Measurements from ENCODE around the gene ANP32B. TPM values are rescaled to one million over a fixed set of nuclear protein-coding genes. Genes with fewer than 3 reads are reported as not detected.

ANP32B gene
- total and polyA plus RNA-seq, 2 donors (not counting 1 experiment from before 2014, with no cell fraction given) = 17.6 to 138 TPM

- ChIA-PET POLR2A (interaction anchor here (0.9 kb wide), 1 partner anchor 34 kb away, joined by 3 read pairs; the partner anchor contains the start of gene TRMO), CTCF (interaction anchor here (1.1 to 8.4 kb wide), 4 partner anchors 11 to 78 kb away, joined by 3 to 50 read pairs (median 7); partner anchors contain the start of genes ANP32B and TRMO)
- H3K4me2 ChIP-seq (replicated peaks; ENCODE audit: low read depth, low read length, poor library complexity, severe bottlenecking) = no peak overlapping the region
- no peak overlapping the region for H2AFZ ChIP-seq (ENCODE audit: insufficient read depth, low read depth, low read length, poor library complexity, severe bottlenecking)
- no peaks in the 10 kb centered on the region for H3K9me3 Mint-ChIP-seq (ENCODE audit: insufficient read depth)
- H3K27me3 ChIP-seq (replicated peaks in 1 of 4; ENCODE audit: control extremely low read depth in 1 of 4, control insufficient read depth in 3 of 4, insufficient read depth in 4 of 4, low read length in 3 of 4) = peaks cover 0 to 3% (median 1%) of the 10 kb centered on the region in 4 experiments
- intact Hi-C loops (cut with micrococcal nuclease) = no loop called here
- no peak overlapping the region for H3K4me3 Mint-ChIP-seq
- ATAC-seq (ENCODE audit: low read depth) (no peak), DNase-seq (no peak)
- H3K4me3 ChIP-seq (ENCODE audit: control extremely low read depth in 1 of 5, extremely low read depth in 1 of 5, insufficient read depth in 1 of 5, low read depth in 2 of 5, low read length in 4 of 5) = no peak overlapping the region
- no peaks in the 10 kb centered on the region for H3K79me2 ChIP-seq (ENCODE audit: control insufficient read depth, insufficient read depth, low read length)
- no peak for TF ChIP-seq EZH2 (IDR thresholded peaks at IDR 0.05; ENCODE audit: borderline replicate concordance, insufficient read depth, low read depth, low read length, poor library complexity, severe bottlenecking)
- TF ChIP-seq CTCF (IDR thresholded peaks at IDR 0.05) = no peak
- H3K27ac ChIP-seq (ENCODE audit: low read length in 2 of 2) = no peak overlapping the region
- H3K4me1 ChIP-seq (ENCODE audit: control insufficient read depth in 2 of 2, insufficient read depth in 2 of 2, low read length in 2 of 2) = no peaks in the 10 kb centered on the region
- peaks cover 0 to 4% (median 0%) of the 10 kb centered on the region in 3 donors for H3K9me3 ChIP-seq (ENCODE audit: control extremely low read depth in 1 of 3, control insufficient read depth in 2 of 3, insufficient read depth in 1 of 3, low read length in 2 of 3)
- no peak overlapping the region for H3K9ac ChIP-seq (ENCODE audit: low read length)
- H3K27me3 Mint-ChIP-seq = peaks cover 6% of the 10 kb centered on the region
- no peak overlapping the region for H3K27ac Mint-ChIP-seq
- no peaks in the 10 kb centered on the region for H4K20me1 ChIP-seq (ENCODE audit: control insufficient read depth, insufficient read depth, low read length, poor library complexity, severe bottlenecking)
- H3K36me3 ChIP-seq (replicated peaks in 1 of 2; ENCODE audit: control extremely low read depth in 1 of 2, control insufficient read depth in 1 of 2, extremely low read depth in 1 of 2, insufficient read depth in 2 of 2, low read length in 1 of 2) = no peaks in the 10 kb centered on the region
- H3K4me1 Mint-ChIP-seq = no peaks in the 10 kb centered on the region
Observed at GRCh38 chr9:97956331-97956730, 26.8 kb upstream of the ANP32B start.

- Histone ChIP-seq H3K9me3 (ENCODE audit: control extremely low read depth in 1 of 3, control insufficient read depth in 2 of 3, insufficient read depth in 1 of 3, low read length in 2 of 3) (no peaks in the 10 kb centered on the region), H3K36me3 (replicated peaks in 1 of 2; ENCODE audit: control extremely low read depth in 1 of 2, control insufficient read depth in 1 of 2, extremely low read depth in 1 of 2, insufficient read depth in 2 of 2, low read length in 1 of 2) (no peaks in the 10 kb centered on the region), H2AFZ (ENCODE audit: insufficient read depth, low read depth, low read length, poor library complexity, severe bottlenecking) (no peak overlapping the region), H4K20me1 (ENCODE audit: control insufficient read depth, insufficient read depth, low read length, poor library complexity, severe bottlenecking) (no peaks in the 10 kb centered on the region), H3K79me2 (ENCODE audit: control insufficient read depth, insufficient read depth, low read length) (no peaks in the 10 kb centered on the region), H3K4me3 (ENCODE audit: control extremely low read depth in 1 of 5, extremely low read depth in 1 of 5, insufficient read depth in 1 of 5, low read depth in 2 of 5, low read length in 4 of 5) (no peak overlapping the region), H3K27me3 (replicated peaks in 1 of 4; ENCODE audit: control extremely low read depth in 1 of 4, control insufficient read depth in 3 of 4, insufficient read depth in 4 of 4, low read length in 3 of 4) (peaks cover 0 to 3% (median 0%) of the 10 kb centered on the region in 4 experiments), H3K9ac (ENCODE audit: low read length) (no peak overlapping the region), H3K4me1 (ENCODE audit: control insufficient read depth in 2 of 2, insufficient read depth in 2 of 2, low read length in 2 of 2) (no peaks in the 10 kb centered on the region), H3K27ac (ENCODE audit: low read length in 2 of 2) (no peak overlapping the region), H3K4me2 (replicated peaks; ENCODE audit: low read depth, low read length, poor library complexity, severe bottlenecking) (no peak overlapping the region)
- H3K27ac Mint-ChIP-seq = no peak overlapping the region
- peaks cover 6% of the 10 kb centered on the region for H3K27me3 Mint-ChIP-seq
- no peak for ATAC-seq (ENCODE audit: low read depth)
- POLR2A ChIA-PET = interaction anchor here (0.6 kb wide), 1 partner anchor 36 kb away, joined by 13 read pairs; no protein-coding TSS in a partner anchor
- TF ChIP-seq EZH2 (IDR thresholded peaks at IDR 0.05; ENCODE audit: borderline replicate concordance, insufficient read depth, low read depth, low read length, poor library complexity, severe bottlenecking) (no peak), CTCF (IDR thresholded peaks at IDR 0.05) (no peak)
- intact Hi-C loops (cut with micrococcal nuclease) = no loop called here
- CTCF ChIA-PET = interaction anchor here (8.4 kb wide), 1 partner anchor 36 kb away, joined by 50 read pairs; the partner anchor contains the start of gene TRMO
- H3K4me3 Mint-ChIP-seq = no peak overlapping the region
- no peaks in the 10 kb centered on the region for H3K9me3 Mint-ChIP-seq (ENCODE audit: insufficient read depth)
- DNase-seq = no peak
- no peaks in the 10 kb centered on the region for H3K4me1 Mint-ChIP-seq
- 88% methylated on average over 5 of the region's 5 CpGs for WGBS (ENCODE audit: insufficient coverage)
Observed at GRCh38 chr9:97958812-97959511, 24.2 kb upstream of the ANP32B start.

Data from B cell (primary cell).